Activated T-helper 1 cell treated with Interleukin-2 at 50 U/mL for 16 hours (primary cell): Measurements from ENCODE around the gene ZBTB5.
"Not testable (repeated sequence)": the region's sequence is repeated elsewhere in the genome, so short reads cannot be mapped to it uniquely, and the experiment has no call there.

Source experiments
- DNase-seq: peaks from one replicate; pipeline ENCODE4 v3.0.0-alpha.2; 2020; ENCODE audit warnings: low read depth

The ZBTB5 gene

GRCh38 chr9:37465249-37466036 is at the start of gene ZBTB5:
Gene ZBTB5, minus strand, starts transcription at chr9:37465450. Its CDS starts 22,899 bp downstream, at chr9:37442551.
- DNase-seq = peak; percentile 97

DNA sequence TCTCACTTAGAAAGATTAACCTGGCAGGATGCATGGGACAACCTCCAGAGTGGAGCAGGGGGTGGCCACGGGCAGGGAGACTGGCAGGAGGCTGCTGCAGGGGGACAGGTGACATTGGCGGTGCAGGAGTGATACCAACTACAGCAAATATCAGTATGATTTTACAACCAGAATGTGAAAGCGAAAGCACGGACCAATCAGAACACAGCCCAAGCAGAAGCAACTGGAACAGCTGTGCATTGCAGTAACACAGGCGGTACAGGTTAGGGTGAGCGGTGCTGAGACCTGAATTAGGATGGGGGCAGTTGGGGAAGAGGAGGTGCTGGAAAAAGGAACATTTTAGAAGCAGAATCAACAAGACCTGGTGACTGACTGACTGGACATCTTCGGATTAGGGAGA is 49.7 kb upstream of the ZBTB5 start:
- DNase-seq = no peak

- not testable (repeated sequence) for DNase-seq
Observed at GRCh38 chr9:37514415-37514814, 49.2 kb upstream of the ZBTB5 start.

DNA sequence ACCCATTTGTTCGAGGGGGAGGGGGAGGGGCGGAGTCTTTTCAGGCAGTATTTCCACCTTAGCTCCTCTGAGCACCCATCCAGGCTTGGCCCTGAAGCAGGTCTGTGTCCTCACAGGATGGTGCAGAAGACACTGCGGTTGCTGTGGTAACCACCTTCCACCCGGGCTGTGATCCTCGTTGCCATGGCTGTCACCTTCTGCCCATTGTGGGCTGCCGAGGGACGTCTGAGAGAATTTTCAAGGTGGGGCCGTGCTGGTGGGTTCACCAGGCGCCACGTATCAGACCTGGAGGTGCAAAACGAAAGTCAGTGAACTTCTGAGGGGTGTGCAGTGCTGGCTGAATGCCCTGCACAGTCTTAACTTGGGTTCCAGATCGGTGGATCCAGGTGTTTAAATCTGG is 47.2 kb upstream of the ZBTB5 start:
- DNase-seq = no peak

DNA sequence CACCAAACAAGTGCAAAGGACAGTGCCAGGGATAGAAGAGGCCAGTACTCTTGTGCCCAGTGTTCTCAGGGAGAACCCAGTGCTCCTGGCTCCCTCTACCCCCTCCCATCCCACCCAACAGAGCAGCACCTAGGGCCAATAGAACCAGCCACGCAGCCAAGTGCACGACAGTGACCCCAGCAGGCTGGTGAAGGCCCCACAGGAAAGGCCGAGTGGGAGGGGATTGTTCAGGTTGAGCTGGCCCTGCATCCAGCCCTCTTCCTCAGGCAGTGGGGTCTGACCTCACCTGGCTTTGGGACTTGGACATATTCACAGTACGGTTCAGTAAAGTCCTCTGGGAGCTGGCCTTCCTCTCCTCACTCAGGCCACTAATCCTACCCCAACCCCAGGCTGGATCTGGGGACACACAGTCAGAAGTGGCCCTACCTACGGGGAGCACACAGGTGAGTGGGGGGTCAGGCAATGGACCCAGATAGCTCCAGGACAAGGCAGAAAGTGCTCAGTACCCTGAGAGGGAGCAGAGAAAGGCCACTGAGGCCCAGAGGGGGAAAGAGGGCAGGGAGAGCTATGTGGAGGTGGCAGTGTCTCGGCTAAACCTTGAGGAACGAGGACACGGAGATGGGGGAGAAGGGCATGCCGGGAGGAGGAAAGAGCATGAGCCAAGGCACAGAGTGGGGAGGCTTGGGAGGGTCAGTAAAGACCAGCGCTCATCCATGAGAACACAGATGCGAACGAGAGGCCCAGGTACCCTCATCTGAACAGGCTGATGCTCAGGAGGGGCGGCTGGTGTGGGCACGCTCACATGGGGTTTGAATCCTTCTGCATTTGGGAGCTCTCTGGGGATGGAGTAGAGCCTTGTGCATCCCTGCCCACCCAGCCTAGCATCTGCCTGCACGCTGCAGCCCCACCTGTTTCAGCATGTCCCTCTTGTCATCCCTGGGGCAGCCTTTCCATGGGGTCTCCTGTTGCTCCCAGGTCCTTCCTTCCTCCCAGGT is 46.1 kb upstream of the ZBTB5 start:
- no peak for DNase-seq

DNA sequence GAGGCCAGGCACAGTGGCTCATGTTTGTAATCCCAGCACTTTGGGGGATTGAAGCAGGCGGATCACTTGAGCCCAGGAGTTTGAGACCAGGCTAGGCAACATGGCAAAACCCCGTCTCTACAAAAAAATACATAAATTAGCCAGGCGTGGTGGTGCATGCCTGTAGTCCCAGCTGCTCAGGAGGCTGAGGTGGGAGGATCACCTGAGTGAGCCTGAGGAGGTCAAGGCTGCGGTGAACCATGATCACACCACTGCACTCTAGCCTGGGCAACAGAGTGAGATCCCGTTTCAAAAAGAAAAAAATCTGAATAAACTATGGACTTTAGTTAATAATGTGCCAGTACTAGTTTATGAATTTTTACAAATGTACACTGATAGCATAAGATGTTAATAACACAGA is 44.8 kb upstream of the ZBTB5 start:
- not testable (repeated sequence) for DNase-seq

DNA sequence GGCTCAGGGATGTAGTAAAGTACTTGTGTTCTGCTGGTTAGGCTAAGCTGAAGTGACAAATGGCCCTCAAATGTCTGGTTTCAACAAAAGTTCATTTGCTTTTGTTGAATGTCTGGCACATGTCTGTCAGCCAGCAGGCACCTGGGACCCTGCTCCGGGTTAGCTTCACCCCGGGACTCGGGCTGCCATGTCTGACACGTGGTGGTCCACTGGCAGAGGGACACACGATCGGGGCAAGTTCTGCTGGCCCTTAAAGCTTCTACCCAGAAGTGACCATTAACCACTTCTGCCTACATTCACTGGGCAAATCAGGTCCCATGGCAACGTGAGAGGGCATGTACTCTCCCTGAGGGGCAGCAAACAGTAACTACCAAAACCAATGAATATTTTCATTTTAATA is 44.3 kb upstream of the ZBTB5 start:
- no peak for DNase-seq

GRCh38 chr9:37508834-37509206 is 43.6 kb upstream of the ZBTB5 start:
- no peak for DNase-seq

DNA sequence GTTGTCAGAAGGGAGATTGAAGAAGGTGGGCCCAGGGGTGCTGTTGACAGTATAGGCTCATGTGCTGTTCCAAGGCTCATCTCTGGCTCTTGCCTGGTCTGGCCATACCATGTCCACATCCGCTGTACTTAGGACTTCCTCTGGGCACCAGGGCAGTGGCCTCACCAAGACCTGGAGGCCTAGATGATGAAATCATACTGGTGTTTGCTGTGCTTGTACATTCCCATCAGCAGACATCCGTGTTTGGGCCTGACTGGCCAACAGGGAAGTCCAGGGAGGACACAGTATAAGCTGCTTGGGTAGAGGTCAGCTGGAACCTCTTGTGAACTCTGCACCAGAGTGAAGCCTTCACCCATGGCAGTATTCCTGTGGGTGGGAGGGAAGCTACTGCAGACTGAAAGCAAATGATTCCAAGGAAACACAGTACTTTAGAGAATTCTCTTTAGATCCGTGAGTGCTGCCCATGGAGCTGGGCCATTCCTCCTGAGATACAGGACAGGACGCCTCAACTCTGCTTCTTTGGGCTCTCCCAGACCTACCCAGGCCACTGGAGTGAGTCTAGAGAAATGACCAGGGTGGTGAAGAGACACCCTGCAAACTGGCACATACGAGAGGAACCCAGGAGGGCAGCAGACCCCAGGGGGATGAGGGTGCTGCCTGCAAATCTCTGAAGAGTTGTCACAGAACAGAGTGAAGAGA is 43.0 kb upstream of the ZBTB5 start:
- no peak for DNase-seq

DNA sequence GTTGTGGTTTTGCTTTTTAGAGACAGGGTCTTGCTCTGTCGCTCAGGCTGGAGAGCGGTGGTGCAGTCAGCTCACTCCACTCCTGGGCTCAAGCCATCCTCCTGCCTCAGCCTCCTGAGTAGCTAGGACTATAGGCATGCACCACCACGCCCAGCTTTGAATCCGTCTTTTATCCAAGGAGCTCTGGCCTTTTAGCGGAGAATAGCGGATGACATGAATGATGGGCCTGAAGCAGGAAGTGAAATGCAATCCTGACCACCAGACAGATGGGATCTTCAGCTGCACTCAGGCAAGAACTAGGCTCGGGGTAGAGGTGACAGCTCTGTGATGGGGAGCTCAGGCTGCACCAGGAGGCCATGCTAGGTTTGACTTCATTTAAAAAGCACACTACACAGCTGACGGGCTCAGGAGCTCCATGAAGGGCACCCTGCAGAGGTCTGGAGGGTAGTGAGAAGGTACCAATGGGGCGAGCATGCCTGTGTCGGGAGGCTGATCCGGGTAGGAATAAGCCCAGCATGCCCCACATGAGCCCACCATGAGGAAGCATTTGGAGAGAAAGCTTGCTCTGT is 42.4 kb upstream of the ZBTB5 start:
- no peak for DNase-seq

DNA sequence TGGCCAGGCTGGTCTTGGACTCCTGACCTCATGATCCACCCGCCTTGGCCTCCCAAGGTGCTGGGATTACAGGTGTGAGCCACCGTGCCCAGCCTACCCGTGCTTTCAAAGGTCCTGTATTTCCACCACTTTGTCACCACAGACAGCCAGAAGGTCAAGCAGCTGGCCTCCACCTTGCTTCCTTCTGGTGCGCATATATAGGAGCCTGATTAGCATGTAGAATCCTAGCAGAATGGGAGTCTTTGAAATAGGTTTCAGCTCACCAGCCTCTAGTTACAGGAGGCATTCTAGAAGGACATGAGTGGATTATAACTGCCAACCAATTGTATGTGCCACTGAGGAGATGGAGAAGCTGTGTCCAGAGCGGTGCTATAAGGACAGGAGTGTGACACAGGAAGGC is 39.4 kb upstream of the ZBTB5 start:
- no peak for DNase-seq

- DNase-seq = no peak
Observed at GRCh38 chr9:37503736-37504135, 38.5 kb upstream of the ZBTB5 start.

- no peak for DNase-seq
Observed at GRCh38 chr9:37501957-37502596, 36.8 kb upstream of the ZBTB5 start.

DNA sequence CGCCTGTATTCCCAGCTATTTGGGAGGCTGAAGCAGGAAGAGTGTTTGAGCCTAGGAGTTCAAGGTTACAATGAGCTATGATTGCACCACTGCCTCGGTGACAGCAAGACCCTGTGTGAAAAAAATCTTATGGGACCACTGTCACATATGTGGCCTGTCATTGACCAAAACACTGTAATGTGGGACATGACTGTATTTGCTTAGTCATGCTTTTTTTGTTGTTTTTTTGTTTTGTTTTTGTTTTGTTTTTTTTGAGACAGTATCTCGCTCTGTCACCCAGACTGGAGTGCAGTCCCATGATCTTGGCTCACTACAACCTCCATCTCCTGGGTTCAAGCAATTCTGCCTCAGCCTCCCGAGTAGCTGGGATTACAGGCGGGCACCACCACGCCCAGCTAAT is 34.0 kb upstream of the ZBTB5 start:
- DNase-seq = no peak

DNA sequence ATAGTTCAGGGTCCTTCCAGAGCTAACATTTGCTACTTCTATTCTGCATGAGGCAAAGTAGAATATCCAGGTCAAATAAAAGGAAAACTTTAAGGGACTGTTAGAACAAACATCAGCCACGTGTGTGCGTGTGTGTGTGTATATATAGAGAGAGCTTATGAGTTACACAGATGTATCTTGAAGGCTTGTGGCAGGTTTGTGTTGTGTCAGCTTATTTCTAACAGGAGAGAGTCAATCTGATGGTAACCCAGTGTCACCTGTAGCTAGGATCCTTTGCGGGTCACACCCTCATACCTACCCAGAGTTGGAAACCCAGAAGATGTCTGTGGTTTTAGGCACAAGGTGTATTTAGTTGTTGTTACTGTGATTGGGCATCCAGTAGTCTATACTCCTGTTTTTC is 33.2 kb upstream of the ZBTB5 start:
- DNase-seq = no peak

DNA sequence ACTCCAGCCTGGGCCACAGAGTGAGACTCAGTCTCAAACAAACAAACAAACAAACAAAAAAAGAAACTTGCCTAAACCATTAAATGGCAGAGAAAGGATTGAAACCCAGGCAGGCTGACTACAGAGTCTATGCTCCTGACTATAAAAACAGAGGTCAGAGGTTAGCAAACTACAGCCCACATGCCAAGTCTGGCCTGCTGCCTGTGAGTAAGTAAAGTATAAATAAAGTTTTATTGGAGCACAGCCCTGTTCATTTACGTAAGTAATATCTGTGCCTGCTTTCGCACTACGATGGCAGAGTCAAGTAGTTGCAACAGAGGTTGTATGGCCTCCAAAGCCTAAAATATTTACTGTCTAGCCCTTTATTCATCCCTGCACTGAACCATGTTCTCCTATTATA is 32.1 kb upstream of the ZBTB5 start:
- no peak for DNase-seq

- no peak for DNase-seq
Observed at GRCh38 chr9:37496020-37496419, 30.8 kb upstream of the ZBTB5 start.

- DNase-seq = no peak
Observed at GRCh38 chr9:37495571-37495970, 30.3 kb upstream of the ZBTB5 start.

- DNase-seq = no peak
Observed at GRCh38 chr9:37491939-37492338, 26.7 kb upstream of the ZBTB5 start.

- no peak for DNase-seq
Observed at GRCh38 chr9:37486616-37487548, 21.6 kb upstream of the ZBTB5 start.

GRCh38 chr9:37486256-37486615 is 21.0 kb upstream of the ZBTB5 start:
- DNase-seq = no peak
